GM19025 (cell line): ENCODE data around the gene KIF26B.

ENCODE experiments used
- ATAC-seq: cut with Tn5 transposase; IDR thresholded peaks from one replicate; pipeline ENCODE4 v1.9.1; 2021; ENCODE audit warnings: mild to moderate bottlenecking, low read depth, moderate library complexity; ENCODE audit not compliant: unreplicated experiment

The KIF26B gene

DNA sequence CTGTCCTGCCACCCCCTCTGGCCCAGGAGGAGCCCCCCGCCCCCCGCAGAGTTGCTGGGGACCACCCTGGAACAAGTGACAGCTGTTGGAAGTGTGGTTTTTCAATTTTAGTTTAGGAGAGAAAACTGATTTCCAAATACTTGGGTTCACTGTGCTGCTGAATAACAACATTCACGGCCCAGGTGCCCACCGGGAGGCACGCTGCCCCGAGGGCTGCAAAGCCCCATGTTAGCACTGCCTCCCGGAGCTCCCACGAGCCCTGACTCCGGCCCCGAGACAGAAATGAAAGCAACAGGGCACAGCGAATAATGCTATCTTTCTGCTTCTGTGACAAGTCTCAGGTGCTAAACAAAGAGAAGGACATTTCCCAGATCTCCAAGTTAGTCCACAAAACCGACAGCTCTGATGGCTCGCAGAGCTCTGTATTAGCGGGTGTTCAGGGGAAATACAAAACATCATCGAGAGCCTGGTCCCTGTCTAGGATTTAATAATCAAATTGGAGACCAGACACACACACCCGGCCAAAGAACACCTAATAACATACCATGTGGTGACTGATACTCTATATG is 451.5 kb downstream of the KIF26B start:
- ATAC-seq = no peak

DNA sequence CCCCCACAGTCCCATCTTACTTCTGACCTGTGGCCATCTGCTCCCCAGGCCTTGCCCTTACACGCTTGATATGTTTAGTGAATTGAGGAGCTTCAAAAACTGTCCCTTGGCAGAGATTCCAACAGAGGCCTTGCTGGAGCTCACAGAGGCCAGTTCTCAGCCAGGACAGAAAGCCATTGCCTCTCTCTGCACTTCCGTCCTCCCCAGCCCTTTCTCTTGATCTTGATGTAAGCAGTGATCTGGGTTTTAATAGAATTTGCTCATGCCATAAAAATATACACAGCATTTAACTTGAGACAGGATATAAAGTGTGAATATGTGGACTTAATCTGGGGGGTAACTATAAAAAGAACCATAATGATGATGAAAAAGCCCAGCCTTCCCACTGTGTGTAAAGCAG is 453.5 kb downstream of the KIF26B start:
- no peak for ATAC-seq

DNA sequence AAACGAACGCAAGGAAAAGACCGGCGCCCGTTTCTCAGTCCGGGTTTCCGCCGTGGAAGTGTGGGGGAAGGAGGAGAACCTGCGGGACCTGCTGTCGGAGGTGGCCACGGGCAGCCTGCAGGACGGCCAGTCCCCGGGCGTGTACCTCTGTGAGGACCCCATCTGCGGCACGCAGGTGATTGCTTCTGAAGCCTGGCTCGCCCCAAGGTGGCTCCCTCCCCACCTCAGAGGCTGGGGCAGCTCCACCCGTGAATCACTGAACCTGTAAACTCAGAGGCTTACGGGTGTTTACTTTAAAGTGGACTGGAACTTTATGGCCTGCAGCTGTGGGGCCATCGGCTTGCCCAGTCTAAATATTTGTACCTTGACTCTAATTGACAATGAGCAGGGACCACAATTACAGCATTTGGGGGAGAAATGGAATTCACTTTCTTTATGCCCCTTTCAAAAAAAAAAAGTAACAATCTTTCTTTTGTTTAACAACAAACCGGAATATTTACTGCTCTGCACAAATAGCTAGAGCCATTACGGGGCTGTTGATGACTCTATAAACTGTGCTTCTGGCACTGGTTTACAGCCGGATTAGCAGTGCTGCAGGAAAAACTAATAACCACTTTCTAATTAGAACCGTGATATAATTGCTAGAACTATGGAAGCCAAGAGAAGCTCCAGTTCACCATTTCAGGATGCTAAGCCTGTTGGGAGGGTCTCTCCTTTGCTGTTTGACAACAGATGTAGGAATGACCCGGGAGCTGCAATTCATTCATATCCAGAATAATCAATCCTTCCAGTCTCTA is 454.8 kb downstream of the KIF26B start:
- no peak for ATAC-seq

DNA sequence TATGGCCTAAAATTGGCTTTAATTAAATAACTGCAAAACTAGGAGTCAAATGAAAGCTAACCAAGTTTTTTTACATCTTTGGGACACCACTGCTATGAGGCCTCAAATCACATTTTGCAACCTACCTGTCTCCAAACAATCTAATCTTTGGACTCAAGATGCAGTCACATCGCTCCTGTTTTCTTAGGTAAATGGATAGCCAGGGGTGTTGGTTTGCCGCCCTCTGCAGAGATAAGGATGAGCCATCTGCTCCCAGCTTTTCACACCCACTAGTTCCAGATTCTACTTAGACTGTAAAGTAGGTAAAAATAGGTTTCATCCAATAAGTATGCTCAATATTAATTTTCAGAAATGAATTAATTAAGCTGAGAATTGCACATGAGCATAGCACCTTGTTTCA is 456.5 kb downstream of the KIF26B start:
- ATAC-seq = no peak

DNA sequence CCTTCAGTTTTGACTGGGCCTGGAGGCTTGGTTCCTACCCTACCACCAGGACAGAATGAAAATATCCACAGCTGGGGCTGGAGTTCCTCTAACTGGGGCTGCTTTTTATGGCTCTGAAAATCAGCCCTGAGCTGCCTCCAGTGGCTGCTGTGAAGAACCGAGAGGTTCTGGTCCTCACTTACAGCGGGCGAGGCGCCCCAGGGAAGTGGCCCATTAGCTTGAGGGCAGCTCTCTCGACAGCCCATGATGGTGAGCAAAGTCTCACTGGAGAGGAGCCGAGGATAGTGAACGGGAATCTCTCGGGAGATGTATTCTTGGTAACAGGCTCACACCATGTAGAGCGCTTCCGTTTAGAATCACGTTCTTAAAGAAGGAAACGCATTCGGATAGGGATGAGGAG is 459.7 kb downstream of the KIF26B start:
- no peak for ATAC-seq

DNA sequence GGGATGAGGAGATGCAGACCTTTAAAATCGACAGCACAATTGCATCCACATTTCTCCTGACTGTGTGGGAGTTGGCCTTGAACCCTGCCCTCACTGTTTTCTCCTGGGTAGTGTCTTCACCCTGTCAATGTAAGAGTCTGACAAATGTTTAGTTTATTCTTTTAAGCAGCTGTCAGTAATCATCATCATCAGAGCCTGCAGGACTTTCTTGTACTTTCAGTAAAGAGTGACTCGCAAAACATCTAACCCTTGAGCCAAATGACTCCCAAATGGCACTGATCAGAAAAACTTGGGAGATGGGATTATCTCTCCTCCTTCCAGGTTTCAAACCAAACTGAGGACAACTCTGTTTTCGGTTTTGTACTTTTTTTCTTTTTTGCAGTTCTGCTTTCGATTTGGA is 460.2 kb downstream of the KIF26B start:
- ATAC-seq = no peak

DNA sequence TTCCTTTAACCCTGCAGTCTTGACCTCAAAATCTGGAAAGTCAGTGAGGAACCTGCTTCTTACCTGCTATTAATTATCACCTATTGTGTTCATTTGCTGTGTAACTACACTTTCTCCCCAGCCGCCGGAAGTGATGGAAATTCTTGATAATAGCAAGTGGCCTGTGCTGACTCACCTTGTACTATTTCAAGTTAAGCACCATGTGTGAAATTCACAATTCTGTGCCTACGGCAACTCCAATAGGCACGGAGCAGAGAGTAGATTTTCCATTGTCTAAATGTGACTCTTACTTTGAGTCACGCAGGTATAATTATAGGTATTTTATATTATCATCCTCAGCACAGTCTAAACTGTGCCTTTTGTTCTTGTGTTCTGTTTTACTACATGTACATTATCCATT is 466.8 kb downstream of the KIF26B start:
- no peak for ATAC-seq

DNA sequence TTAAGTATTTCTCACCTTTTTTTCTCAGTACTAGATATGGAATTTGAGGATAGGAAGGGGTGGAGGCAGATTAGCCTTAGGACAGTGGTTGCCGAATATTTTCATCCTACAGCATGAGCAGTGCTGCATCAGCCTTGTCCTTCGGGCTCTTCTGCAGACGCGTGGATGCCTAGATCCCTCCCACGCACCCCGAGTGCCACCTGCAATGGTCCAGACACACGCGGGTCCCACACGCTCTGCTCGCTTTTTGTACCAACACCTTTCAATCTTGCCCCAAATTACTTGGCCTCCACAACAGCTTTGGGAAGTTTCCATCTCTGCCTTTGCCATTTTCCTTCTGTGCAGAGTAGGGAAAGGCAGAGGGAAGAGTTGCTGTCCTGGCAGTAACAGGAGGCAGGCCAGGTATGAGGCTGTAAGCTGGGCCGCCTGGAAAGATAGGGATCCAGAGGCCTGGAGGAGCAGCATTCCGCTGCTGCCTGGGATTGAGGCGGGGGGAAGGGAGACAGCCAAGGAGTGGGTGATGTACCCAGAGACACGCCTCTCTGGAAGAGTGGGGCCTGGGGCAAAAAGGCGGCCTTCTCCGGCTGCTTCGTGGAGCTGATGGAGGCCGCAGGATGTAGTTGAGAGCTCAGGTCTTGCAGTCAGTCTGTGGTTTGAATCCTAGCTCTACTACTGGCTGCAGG is 467.7 kb downstream of the KIF26B start:
- ATAC-seq = no peak

DNA sequence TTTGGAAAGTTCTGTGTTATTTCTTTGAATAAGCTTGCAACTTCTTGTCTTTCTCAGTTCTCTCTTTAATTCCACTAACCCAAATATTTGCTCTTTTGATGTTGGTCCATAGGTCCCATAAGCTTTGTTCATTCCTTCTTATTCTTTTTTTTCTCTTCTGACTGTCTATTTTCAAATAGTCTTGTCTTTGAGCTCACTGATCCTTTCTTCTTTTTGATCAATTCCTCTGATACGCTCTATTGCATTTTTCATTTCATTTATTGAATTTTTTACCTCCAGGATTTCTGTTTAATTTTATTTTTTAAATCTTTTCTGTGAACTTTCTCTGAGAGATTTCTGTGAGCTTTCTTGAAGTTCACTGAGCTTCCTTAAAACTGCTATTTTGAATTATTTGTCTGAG is 486.6 kb downstream of the KIF26B start:
- no peak for ATAC-seq

DNA sequence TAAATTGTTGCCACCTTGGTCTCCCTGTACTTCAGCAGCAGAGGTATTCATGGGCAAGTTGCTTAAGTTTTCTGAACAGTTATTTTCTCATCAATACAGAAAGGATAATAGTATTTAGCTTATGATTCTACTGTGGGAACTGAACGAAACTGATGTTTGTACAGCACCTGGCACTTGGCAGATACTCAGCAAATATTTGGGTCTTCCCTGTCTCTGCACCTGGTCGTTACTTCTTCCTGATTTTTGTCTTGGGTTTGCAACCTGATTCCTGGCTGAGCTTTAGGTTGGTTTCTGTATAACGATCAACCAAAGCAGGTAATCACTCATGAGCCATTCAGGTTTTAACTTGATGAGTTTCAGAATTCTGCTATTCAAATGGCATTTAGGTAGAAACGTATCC is 490.6 kb downstream of the KIF26B start:
- ATAC-seq = no peak

DNA sequence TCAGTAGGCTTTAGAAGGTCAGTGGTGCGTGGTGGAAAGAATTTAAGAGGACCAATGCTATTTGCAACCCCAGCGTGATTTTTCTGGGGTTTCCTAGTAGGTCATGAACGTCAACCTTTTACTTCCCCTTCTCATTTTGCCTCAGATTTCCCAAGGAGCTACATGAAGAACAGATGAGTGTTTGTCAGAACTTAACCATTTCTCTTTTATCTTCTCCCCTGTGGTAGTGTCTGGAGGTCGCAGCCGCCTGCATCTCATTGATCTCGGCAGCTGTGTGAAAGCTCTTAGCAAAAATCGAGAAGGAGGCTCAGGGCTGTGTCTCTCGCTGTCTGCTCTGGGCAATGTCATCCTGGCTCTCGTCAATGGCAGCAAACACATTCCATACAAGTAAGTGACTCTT is 491.1 kb downstream of the KIF26B start:
- ATAC-seq = no peak

DNA sequence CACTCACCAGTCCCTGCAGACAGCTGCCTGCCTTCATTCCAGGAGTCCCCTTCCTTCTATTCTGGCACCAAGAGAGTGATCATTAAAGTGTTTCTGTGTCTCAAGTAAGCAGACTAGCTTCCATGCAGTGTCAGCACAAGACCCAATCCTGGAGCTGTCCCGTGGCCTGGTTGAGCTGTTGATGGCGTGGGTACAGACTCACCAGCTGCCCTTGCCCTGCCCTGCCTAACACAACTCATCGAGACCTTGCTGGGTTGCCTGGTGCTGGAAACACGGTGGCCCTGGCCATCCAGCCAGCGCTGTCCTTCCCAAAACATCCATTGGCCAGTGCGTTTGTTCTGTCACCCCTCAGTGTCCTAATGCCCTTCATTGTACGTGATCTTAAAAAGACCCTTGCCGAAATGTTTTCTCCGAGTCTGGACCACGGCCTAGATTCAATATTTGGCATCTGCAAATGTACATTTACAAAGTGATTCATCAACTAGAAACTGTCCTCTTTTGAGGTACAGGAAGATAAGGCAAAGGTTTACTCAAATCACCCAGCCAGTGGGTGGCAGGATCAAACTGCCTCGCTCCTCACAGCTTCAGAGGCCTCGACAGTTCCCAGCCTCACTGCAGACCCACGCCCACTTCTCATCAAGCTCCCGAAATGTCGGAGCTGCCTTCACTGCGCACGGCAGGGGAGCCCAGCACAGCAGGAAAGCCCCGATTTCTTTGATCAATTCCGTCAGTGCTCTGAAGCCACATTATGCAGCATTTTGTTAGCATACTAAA is 494.2 kb downstream of the KIF26B start:
- ATAC-seq = no peak

DNA sequence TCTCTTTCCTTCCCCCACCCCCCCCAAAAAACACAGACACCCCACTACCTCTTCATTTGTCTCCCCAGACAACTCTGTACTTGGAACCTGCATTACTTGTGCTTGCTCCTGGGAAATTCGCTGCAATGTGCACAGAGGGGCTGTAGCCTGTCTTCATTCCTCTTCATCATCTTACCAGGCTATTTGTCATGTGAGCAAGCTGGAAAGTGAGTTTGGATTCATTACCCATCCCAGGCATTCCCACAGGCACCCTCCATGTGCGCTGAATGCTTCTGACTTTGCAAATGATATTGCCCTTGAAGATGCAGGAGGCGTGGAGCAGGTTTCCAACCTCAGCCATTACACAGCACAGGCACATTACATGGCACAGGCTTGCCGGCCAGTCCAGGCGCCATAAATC is 494.9 kb downstream of the KIF26B start:
- no peak for ATAC-seq

DNA sequence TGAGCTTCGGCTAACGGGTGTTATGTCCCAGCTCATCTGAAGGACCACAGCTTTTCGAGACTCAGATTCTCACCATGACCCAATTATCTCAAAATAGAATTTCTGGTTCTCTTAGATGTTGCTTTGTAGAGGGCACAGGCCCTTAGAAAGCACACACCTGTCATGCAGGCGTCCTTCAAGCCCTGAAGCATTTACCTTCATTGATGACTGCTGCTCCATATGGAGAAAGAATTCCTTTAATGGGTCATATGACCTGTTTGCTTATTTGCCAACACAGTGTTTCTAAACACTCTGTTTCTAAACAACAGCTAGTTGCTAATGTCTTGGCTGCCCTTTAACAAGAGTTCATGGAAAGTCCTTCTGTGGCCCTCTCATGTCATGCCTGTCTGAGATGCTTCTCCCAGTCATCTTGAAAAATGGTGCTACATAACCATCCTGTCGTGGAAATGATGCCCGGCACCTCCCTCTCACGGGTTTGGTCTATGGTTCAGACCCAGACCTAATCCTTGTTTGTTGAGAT is 495.7 kb downstream of the KIF26B start:
- no peak for ATAC-seq

DNA sequence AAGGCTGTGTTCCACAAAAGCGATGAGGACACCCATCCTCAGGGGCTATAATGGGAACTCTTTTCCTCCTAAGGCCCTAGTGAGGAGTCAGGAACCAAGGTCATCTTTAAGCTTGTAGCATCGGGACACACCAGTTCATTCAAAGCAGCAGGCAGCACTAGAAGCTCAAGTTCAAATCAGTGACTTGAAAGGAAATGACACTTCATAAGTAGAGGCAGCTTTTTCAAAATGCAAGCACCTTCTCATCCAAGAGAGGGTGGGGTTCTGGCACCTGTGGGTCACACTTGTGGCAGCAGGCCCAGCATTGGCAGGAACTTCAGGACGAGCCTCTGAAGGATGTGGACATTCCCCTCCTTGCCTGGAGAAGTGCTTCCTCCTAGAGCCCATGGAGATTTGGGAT is 496.3 kb downstream of the KIF26B start:
- ATAC-seq = no peak

DNA sequence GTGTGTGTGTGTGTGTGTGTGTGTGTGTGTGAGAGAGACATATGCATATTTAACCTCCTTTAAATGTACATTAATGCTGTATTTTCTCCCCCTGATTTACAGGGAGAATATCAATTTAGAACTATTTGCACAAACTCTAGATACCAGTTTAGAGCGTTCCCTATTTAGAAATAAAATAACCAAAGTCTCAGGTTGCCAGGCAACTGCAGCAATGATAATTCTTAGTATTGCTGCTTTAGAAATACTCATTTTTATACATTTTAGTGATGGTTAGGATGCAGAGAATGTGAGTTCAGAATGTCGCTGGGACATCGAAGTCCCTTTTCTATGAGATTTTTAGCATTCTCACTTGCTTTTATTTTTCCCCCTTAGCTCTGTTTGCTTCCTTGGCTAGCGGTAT is 497.3 kb downstream of the KIF26B start:
- ATAC-seq = no peak

DNA sequence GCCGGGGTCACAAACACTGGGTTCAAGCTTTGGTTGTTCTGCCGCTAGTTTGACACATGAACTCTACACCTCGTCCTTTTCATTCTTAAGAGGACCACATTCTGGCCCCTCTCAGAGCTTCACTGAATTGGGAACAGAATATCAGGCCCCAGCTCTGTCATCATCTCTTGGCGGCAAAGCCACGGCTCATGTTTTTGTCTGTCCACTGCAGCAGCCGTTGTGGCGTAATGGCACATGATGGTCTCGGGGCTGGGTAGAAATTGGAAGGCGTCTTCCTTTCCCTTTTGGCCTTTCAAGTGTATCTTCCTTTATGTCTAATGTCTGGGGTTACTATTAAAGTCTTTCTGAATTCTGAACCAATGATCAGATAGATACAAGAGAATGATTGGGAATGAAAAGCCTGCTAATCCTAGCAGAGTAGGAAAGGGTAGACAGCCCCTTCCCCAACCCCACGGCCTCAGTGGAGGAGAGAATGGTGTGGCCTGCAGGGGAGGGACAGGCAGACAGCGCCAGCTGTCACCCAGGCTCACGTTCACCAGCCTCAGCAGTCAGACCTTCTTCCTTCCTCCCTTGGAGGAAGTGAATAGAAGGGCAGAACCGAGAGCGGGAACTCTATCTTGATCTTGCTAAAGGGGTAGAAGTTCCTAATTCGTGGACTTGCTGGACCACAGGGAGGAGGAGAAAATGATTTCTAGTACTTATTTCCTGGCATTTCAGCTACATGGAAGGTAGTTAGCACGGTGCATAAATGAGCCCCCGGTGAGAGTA is 498.1 kb downstream of the KIF26B start:
- no peak for ATAC-seq

DNA sequence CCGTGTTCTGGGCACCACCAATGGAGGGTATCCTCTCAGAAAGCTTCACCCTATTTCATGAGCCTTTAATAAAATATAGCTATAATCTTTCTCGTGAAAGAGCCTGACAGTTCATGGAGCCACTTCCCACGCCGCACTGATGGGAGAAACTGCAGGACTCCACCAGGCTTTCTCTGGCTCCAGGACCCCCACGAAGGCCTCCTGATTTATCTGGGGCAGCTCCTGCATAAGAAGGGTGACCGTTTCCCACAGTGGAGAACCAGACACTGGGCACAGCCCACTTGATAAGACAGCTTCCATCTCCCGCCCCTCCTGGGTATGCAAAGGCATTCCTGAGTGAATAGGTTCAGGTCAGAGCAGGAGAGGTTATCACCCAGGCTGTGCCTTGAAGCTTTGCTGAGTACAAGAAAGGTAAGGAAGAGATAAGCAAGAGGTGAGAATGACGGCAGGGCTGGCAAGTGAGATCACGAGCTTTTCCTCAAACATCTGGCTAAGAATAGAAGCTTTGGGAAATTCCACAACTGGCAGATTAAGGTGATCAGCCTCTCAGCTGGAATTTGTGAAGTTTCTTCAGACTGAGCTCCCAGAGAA is 499.8 kb downstream of the KIF26B start:
- ATAC-seq = no peak

DNA sequence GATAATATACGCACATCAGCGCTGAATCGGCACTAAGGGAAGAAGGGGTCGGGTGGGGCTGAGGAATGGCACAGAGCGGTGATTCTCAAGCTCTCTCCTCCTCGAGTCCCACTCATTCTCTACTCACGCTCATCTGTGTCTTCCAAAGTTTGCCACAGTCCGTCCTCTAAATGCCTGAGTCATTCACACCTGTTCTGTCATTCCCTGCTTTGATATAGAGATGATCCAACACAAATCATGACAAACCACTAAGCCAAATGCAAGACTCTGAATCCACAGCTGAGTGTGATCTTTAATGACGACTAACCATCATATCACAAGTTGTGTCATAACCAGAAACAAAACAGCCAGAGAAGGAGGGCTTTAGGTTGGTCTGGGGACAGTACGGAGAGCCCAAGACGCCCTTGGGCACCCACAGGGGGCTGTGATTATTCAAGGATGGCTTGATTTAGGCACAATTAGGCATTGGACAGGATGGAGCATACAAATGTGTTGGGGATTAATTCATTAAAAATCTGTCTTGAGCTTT is 501.5 kb downstream of the KIF26B start:
- no peak for ATAC-seq

DNA sequence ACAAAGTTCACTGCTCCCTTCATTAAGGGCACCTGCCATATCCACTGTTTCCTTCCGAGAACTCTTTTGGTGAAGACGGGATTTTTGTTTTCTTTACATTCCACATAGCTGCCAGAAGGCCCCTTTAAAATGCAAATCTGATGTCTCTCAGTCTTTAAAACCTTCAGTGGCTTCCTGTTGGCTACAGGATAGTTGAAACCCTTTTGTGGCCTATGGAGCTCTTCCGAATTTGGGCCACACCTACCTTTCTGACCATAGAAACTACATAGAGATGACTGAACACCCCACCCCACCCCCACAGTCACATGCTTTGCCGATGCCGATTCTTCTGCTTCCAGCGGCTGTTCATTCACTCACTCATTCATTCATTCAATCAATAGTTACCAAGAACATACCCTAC is 502.6 kb downstream of the KIF26B start:
- ATAC-seq = no peak
